HS-27A (cell line): ENCODE results near the gene AP4S1.
"Not testable (repeated sequence)": the region's sequence is repeated elsewhere in the genome, so short reads cannot be mapped to it uniquely, and the experiment has no call there.

Experiments
- DNase-seq: peaks from one replicate; pipeline ENCODE4 v3.0.0-alpha.2; 2012; ENCODE audit warnings: low read depth, missing footprints

The AP4S1 gene

GRCh38 chr14:31043379-31043778 is 17.9 kb downstream of the AP4S1 start:
- no peak for DNase-seq

- no peak for DNase-seq
Measured at GRCh38 chr14:31045501-31046080, 20.1 kb downstream of the AP4S1 start.

- no peak for DNase-seq
Measured at GRCh38 chr14:31047503-31047902, 22.1 kb downstream of the AP4S1 start.

GRCh38 chr14:31051023-31051422 is 25.6 kb downstream of the AP4S1 start:
- DNase-seq: no peak

GRCh38 chr14:31051511-31051910 is 26.1 kb downstream of the AP4S1 start:
- DNase-seq: no peak

- not testable (repeated sequence) for DNase-seq
Measured at GRCh38 chr14:31052905-31053586, 27.6 kb downstream of the AP4S1 start.

GRCh38 chr14:31057035-31057434 is 31.6 kb downstream of the AP4S1 start:
- DNase-seq: no peak

GRCh38 chr14:31057701-31058364 is 32.4 kb downstream of the AP4S1 start:
- no peak for DNase-seq

GRCh38 chr14:31059152-31059924 is 33.9 kb downstream of the AP4S1 start:
- DNase-seq: no peak

GRCh38 chr14:31060253-31060875 is 34.9 kb downstream of the AP4S1 start:
- DNase-seq: no peak

- not testable (repeated sequence) for DNase-seq
Measured at GRCh38 chr14:31062908-31063307, 37.5 kb downstream of the AP4S1 start.

- DNase-seq: no peak
Measured at GRCh38 chr14:31068235-31068634, 42.8 kb downstream of the AP4S1 start.

- DNase-seq: no peak
Measured at GRCh38 chr14:31069343-31069742, 43.9 kb downstream of the AP4S1 start.

- DNase-seq: peak; percentile 81
Measured at GRCh38 chr14:31070431-31070830, 45.0 kb downstream of the AP4S1 start.

GRCh38 chr14:31071151-31071550 is 45.7 kb downstream of the AP4S1 start:
- no peak for DNase-seq

GRCh38 chr14:31075144-31075543 is 49.7 kb downstream of the AP4S1 start:
- DNase-seq: no peak

GRCh38 chr14:31078766-31079165 is 53.3 kb downstream of the AP4S1 start:
- DNase-seq: no peak

GRCh38 chr14:31080056-31080455 is 54.6 kb downstream of the AP4S1 start:
- DNase-seq: no peak

GRCh38 chr14:31080484-31080883 is 55.0 kb downstream of the AP4S1 start:
- no peak for DNase-seq

GRCh38 chr14:31083781-31084180 is 58.3 kb downstream of the AP4S1 start:
- DNase-seq: no peak

GRCh38 chr14:31084385-31084784 is 58.9 kb downstream of the AP4S1 start:
- DNase-seq: no peak

GRCh38 chr14:31085027-31085426 is 59.6 kb downstream of the AP4S1 start:
- no peak for DNase-seq
